ENCODE results near the gene SPTLC1. TPM values are rescaled to one million over a fixed set of nuclear protein-coding genes. Genes with fewer than 3 reads are reported as not detected.

SPTLC1 gene
- total RNA-seq, 1 donor from 2014 or later: 45.9 TPM

GRCh38 chr9:92059661-92060060 is 55.6 kb downstream of the SPTLC1 start:
- H3K4me1 Mint-ChIP-seq (ENCODE audit: low read depth, unreplicated experiment): peaks cover 11% of the 10 kb centered on the region
- no peak for TF ChIP-seq CTCF (IDR thresholded peaks at IDR 0.05; ENCODE audit: partially characterized antibody, unreplicated experiment)
- no peak overlapping the region for H3K4me3 Mint-ChIP-seq (ENCODE audit: unreplicated experiment)
- H3K27me3 Mint-ChIP-seq (ENCODE audit: unreplicated experiment): no peaks in the 10 kb centered on the region
- H3K27ac Mint-ChIP-seq (ENCODE audit: unreplicated experiment): no peak overlapping the region
- peaks cover 6% of the 10 kb centered on the region for H3K9me3 Mint-ChIP-seq (ENCODE audit: unreplicated experiment)
- peaks cover 33% of the 10 kb centered on the region for H3K36me3 Mint-ChIP-seq (ENCODE audit: unreplicated experiment)
- DNase-seq: no peak

GRCh38 chr9:92058723-92059444 is 56.3 kb downstream of the SPTLC1 start:
- Mint-ChIP-seq H3K4me3 (ENCODE audit: unreplicated experiment) (no peak overlapping the region), H3K27ac (ENCODE audit: unreplicated experiment) (no peak overlapping the region), H3K4me1 (ENCODE audit: low read depth, unreplicated experiment) (peaks cover 11% of the 10 kb centered on the region), H3K36me3 (ENCODE audit: unreplicated experiment) (peaks cover 33% of the 10 kb centered on the region), H3K9me3 (ENCODE audit: unreplicated experiment) (peaks cover 6% of the 10 kb centered on the region), H3K27me3 (ENCODE audit: unreplicated experiment) (no peaks in the 10 kb centered on the region)
- no peak for TF ChIP-seq CTCF (IDR thresholded peaks at IDR 0.05; ENCODE audit: partially characterized antibody, unreplicated experiment)
- DNase-seq: no peak

GRCh38 chr9:92058026-92058425 is 57.2 kb downstream of the SPTLC1 start:
- Mint-ChIP-seq H3K36me3 (ENCODE audit: unreplicated experiment) (peaks cover 30% of the 10 kb centered on the region), H3K27ac (ENCODE audit: unreplicated experiment) (no peak overlapping the region), H3K4me3 (ENCODE audit: unreplicated experiment) (no peak overlapping the region), H3K4me1 (ENCODE audit: low read depth, unreplicated experiment) (peaks cover 11% of the 10 kb centered on the region), H3K9me3 (ENCODE audit: unreplicated experiment) (peaks cover 6% of the 10 kb centered on the region), H3K27me3 (ENCODE audit: unreplicated experiment) (no peaks in the 10 kb centered on the region)
- no peak for DNase-seq
- no peak for TF ChIP-seq CTCF (IDR thresholded peaks at IDR 0.05; ENCODE audit: partially characterized antibody, unreplicated experiment)

- TF ChIP-seq CTCF (IDR thresholded peaks at IDR 0.05; ENCODE audit: partially characterized antibody, unreplicated experiment): no peak
- DNase-seq: no peak
- H3K27me3 Mint-ChIP-seq (ENCODE audit: unreplicated experiment): no peaks in the 10 kb centered on the region
- H3K4me3 Mint-ChIP-seq (ENCODE audit: unreplicated experiment): no peak overlapping the region
- H3K9me3 Mint-ChIP-seq (ENCODE audit: unreplicated experiment): peaks cover 6% of the 10 kb centered on the region
- peaks cover 11% of the 10 kb centered on the region for H3K4me1 Mint-ChIP-seq (ENCODE audit: low read depth, unreplicated experiment)
- H3K36me3 Mint-ChIP-seq (ENCODE audit: unreplicated experiment): peaks cover 24% of the 10 kb centered on the region
- H3K27ac Mint-ChIP-seq (ENCODE audit: unreplicated experiment): no peak overlapping the region
Measured at GRCh38 chr9:92057226-92057625, 58.0 kb downstream of the SPTLC1 start.

GRCh38 chr9:92055624-92056023 is 59.6 kb downstream of the SPTLC1 start:
- no peak overlapping the region for H3K4me3 Mint-ChIP-seq (ENCODE audit: unreplicated experiment)
- H3K9me3 Mint-ChIP-seq (ENCODE audit: unreplicated experiment): peaks cover 4% of the 10 kb centered on the region
- H3K36me3 Mint-ChIP-seq (ENCODE audit: unreplicated experiment): peaks cover 12% of the 10 kb centered on the region
- peaks cover 11% of the 10 kb centered on the region for H3K4me1 Mint-ChIP-seq (ENCODE audit: low read depth, unreplicated experiment)
- peak overlapping the region; percentile 91 for H3K27ac Mint-ChIP-seq (ENCODE audit: unreplicated experiment)
- TF ChIP-seq CTCF (IDR thresholded peaks at IDR 0.05; ENCODE audit: partially characterized antibody, unreplicated experiment): no peak
- H3K27me3 Mint-ChIP-seq (ENCODE audit: unreplicated experiment): no peaks in the 10 kb centered on the region
- no peak for DNase-seq
